GM21515 (cell line): ENCODE results near the gene NUP210L.
A peak's percentile ranks its signal among the peaks of the same experiment; 100 is the strongest.
"Not testable (repeated sequence)": the region's sequence is repeated elsewhere in the genome, so short reads cannot be mapped to it uniquely, and the experiment has no call there.

ENCODE experiments used
- ATAC-seq: cut with Tn5 transposase; IDR thresholded peaks from one replicate; pipeline ENCODE4 v1.9.1; 2021; ENCODE audit not compliant: unreplicated experiment

The NUP210L gene

DNA sequence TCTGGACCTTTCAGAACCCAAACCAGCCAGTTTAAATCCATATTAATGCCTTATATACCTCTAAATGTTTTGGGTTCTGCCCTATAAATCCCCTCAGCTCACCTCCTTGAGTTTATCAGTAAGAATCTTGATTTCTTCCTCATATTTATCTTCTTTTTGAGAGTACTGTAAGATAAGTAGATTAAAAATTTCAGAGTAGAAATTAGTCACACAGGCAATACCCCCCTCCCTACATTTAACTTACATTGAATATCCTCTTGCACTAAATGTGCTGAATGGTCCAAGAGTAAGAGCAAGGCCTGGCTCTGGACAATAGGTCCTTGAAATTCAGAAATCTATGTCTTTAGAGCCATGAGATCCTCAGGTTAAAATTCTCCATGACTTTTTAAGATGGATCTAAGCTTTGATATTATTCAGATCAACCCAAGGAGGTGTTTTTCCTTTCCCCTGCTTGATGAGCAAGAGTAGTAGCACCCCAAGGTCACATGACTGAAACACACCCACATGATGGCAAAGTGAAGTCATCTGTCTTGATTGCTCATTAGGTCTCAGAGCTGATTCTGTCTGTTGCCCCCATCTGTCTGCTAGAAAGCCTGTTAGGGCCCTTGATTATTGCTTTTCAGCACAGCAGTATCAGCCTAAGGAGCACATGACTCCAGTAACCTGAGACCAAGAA, 15.8 kb upstream of the NUP210L start:
- no peak for ATAC-seq

DNA sequence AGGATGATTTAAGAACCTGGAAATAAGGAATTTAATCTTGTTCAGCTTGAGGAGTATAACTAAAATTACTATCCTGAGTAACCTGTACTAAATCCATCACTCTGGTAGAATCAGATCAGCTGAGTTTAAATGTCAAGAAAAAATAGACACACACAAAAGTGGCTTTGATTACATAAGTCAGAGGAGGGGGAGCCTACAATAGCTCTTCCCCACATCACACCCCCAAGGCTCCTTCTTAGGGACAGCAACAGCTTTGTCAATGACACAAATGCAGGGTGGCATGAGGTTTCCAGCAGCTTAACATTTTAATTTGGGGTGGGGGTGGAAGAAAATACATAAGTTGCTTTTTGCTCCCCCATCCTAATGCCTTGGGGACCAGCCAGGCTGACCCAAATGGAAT, 12.6 kb upstream of the NUP210L start:
- no peak for ATAC-seq

DNA sequence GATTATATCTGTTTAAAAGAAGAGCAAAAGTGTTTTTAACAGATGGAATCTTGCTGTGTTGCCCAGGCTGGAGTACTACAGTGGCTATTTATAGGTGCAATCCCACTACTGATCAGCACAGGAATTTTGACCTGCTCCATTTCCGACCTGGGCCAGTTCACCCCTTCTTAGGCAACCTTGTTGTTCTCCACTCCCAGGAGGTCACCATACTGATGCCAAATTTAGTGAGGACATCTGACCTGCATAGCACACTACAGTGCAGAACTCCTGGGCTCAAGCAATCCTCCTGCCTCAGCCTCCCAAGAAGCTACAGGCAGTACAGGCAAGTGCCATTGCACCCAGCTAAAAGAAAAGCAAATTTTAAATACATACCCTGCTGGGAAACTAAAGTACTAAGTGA, 11.3 kb upstream of the NUP210L start:
- ATAC-seq = no peak

DNA sequence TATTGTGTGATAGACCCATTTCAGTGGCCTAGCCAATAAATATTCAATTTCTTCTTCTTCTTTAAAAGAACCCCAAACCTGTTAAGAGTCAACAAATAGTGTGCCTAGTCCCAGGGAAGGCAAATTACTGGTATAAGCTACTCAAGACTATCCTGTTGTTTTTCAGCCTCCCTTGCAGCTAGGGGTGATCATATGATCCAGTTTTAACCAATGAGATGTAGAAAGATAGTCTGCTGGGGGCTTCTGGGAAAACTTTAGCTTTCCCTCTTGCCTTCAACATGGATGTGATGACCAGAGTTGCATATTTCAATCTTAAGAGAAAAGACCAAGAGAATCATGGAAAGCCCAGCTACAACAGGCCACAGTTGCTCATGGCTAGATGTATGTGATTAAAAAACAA, 4.7 kb upstream of the NUP210L start:
- ATAC-seq = no peak

DNA sequence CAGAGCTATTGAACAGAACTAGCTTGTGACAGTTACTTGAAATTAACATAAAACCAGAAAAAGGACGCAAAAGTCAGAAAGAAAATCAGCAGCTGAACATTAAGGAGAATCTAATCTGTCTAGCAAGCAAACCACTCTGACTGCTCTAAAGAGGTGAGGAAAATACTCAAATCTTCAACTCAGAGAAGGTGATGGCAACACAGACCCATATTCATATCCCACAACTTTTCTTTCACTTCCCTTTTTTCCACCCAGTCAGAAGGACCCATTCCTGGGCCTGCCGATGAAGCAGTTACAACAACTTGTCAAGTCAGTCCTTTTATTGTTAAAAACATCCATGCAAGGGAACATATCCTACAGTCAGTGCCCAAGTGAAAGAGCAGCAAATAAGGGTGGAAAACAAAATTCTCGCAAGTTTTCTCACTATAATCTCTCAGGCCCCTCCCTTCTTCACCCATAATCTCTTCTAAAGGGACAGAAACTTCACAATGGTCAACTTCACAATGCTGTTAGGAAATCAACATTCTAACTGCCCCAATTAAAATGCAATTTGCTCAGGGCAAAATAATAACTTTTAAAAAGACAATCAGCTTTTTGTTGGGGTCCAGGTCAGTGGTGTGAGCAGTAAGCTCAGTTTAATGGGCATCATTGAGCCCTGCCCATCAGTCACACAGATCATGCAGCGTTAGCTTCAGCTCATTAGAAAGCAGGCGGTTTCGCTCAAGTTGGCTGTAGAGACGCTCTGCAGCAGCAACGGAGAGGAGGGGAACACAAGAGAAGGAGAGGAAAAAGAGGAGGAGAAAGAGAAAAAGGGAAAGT, 3.6 kb upstream of the NUP210L start:
- peak; percentile 35 for ATAC-seq

DNA sequence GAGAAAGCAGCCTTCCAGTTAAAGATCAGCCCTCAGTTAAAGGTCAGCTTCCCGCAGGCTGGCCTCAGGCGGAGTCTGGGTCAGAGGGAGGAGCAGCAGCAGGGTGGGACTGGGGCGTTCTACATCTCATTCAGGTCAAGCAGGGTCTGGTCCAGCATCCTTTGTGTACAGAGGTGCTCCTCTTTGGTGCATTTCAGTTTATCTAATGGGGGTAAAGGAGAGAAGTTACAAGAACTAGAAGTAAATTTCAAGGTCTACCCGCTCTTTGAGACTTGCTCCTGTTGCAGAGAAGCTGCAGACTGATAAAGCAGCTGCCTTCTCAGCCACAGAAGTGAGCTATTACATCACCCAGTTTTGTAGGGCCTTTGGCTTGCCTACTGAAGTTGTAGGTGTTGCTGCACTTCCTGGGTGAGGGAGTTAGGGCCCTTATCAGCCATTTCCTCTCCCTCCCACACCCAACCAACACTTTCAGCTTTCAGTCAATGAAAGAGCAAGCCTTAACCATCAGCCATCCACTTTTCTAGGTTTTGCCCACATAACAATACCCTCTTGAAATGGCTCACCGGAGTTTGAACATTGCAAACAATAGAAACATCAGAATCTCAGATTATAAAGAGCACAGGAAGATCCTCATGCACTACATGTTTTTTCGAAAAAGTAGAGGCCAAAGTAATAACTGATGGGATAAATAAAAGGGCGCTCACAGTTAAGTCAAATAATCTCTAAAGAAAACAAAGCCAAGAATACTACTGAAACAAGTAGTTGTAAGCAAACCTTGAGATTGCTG, 2.8 kb upstream of the NUP210L start:
- ATAC-seq = peak; percentile 89

DNA sequence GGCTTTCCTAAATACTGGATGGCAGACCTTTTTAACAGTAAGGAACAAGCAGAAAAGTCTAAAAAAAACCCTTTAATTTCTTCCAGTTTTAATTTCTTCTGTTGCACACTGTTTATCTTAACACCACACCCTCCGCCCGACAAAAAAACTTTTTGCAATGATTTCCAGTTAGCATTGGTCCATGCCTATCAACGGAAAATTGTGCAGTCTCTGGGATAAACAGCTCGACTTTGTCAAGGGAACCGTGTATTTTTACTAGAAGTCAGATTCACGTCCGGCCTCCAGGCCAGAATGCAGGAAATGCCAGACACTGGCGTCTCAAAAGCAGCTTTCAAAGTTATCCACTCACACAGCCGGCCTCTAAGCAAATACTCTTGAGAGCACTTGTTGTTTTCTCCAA, 378 bp upstream of the NUP210L start:
- no peak for ATAC-seq

DNA sequence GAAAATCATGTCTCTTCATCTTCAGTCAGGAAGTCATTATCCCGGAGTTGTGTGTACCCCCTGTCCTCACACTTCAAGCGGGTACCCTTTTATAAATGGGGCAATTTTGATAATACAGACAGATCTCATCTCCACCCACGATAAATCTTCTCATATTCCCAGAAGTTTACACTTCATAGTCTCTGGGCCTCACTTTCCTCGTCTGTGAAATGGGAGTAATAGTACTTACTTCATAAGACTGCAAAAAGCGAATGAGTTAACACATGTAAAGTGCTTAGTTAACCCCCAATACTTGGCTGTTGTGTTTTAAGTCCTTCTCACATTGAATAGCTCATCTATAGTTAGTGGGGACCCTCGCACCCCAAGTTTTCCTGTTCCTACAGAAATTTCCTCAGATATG, 820 bp downstream of the NUP210L start:
- no peak for ATAC-seq

DNA sequence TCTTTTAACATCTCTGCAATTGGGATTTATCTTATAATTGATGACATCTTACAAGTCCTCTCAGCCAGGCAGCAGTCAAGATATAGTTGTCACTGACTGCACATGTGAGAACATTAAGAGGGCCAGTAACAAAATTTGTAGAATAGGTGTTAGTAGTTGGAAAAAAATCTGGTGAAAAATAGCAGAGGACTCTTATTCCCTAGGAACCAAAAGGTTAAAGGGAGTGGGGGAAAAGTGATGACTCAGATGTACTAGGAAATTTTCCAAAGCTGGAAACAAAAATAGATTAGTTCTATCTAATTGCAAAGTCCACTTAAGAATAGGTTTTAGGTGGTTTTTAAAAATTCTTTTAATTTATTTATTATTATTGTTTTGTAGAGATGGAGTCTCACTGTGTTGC, 3.6 kb downstream of the NUP210L start:
- ATAC-seq = no peak

DNA sequence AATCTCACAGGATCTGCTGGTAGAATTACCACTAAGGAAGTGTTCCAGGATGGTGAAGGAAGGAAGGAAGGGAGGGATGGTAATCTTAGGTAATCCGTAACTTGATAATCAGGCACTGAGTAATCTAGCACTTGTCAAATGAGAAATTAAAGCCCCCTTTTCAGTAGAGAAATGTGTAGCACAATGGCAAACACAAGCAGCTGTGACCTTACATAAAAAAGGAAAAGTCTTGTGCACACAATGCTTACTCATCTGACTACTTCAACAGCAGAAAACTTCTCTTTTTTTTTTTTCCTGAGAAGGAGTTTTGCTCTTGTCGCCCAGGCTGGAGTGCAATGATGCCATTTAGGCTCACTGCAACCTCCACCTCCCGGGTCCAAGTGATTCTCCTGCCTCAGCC, 6.1 kb downstream of the NUP210L start:
- ATAC-seq = no peak

DNA sequence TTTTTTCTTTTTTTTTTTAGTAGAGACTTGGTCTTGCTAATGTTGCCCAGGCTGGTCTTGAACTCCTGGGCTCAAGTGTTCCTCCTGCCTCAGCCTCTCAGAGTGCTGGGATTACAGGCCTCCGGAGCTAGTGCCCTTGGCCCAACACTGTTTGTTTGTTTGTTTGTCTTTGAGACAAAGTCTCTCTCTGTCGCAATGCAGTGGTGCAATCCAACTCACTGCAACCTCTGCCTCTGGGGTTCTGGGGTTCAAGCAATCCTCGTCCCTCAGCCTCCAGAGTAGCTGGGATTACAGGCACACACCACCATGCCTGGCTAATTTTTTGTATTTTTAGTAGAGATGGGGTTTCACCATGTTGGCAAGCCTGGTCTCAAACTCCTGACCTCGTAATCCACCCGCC, 7.4 kb downstream of the NUP210L start:
- not testable (repeated sequence) for ATAC-seq

DNA sequence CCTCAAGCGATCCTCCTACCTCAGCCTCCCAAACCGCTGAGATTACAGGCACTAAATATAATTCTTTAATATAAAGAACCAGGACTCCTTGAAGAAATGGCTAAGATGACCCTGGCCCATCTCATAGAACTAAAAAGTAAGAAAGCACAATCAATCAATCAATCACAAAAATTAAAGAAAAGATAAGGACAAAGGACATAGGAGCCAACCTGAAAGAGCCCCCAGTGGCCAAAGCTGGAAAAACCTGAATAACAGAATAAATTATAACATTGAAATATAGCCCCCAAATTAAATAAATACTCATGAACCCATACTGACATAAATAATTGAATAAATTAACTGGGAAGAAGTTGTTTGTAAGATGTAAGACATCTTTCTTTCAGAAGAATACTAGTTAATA, 8.9 kb downstream of the NUP210L start:
- ATAC-seq = no peak

DNA sequence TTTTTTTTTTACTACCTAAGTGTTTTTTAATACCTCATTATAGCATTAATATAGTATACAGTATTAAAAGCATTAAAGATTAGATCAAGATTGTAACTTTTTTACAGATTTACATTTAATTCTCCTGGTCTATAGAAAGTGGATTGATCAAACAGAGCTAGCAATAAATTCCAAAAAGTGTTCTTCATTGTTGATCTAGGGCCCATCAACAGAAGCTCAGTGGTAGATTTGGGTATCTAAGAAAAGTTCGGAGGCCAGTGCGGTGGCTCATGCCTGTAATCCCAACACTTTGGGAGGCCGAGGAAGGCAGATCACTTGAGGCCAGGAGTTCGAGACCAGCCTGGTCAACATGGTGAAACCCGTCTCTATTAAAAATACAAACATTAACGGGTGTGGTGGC, 12.5 kb downstream of the NUP210L start:
- ATAC-seq = no peak

DNA sequence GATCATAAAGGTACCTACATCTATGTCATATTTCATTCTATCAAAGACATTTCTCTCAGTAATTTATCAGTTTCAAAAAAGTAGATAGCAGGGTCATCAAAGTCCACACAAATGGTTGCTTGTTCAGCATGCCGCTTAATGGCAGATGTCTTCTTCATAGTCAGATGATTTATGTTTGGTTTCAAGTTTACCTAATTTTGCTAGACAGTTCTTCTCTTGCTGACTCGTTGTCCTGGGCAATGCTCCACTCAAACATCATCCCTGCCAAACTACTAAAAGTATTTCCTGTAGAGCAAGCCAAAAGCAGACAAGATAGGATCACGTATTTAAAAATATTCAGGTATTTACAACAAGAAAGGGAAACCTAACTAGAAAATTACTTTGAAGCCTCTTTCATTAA, 13.6 kb downstream of the NUP210L start:
- ATAC-seq = no peak

DNA sequence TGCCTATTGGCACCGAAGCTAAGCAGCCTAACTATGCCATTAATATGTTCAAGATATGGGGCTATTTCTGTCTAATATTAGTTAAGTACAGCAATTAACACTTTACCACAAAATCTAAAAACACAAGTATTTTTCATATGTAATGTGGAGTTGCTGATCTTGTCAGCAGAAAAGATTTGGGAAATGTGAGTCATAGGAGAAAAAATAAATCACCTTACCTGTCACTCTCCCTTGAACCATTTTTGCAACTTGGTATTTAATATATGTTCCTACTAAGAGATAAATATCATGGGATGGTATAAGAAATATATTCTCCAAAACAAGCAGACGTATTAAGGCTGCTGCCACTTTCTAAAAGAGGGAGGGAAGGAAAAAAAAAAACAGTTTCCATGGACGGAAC, 17.0 kb downstream of the NUP210L start:
- ATAC-seq = no peak

DNA sequence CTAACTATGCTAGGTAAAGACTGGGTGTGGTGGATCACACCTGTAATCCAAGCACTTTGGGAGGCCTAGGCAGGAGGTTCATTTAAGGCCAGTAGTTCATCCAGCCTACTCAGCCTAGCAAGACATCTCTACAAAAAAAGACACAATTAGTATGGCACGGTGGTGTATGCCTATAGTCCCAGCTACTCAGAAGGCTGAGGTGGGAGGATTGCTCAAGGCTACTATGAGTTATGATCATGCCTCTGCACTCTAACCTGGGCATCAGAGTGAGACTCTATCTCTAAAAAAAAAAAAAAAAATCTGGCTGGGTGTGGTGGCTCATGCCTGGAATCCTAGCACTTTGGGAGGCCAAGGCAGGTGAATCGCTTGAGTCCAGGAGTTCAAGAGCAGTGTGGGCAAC, 21.6 kb downstream of the NUP210L start:
- no peak for ATAC-seq

DNA sequence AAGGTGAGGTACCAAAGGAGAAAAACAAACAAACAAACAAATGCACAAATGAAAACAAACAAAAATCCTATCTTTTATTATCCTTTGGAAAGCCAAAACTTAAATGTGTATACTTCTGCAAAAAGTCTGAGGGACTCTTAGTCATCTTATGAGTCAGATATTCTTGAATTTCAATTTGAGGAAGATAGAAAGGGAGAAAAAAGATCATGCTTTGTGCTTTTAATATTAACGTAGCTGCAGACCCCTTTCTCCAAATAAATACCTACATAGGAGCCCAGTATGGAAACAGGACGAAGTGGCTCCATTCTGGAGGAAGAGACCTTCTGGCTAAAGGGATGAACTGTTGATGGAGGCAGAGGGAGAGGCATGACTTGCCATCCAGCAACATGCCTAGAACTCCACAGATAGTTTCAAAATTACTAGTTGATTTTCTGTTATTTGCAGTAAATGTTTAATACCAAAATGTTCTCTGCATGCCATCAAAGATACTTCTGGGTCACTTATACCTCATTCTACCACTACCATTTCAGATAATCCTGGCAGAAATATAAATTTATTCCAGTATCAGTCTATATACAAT, 25.4 kb downstream of the NUP210L start:
- ATAC-seq = no peak

DNA sequence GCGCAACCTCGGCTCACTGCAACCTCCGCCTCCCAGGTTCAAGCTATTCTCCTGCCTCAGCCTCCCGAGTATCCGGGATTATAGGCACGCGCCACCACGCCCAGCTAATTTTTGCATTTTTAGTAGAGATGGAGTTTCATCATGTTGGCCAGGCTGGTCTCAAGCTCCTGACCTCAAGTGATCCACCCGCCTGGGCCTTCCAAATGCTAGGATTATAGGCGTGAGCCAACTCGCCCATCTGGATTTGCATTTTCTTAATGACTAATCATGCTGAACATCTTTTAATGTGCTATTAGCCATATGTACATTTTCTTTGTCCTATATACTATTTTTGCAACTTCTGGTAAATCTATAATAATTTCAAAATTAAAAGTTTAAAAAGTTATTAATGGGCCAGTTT, 31.7 kb downstream of the NUP210L start:
- not testable (repeated sequence) for ATAC-seq

DNA sequence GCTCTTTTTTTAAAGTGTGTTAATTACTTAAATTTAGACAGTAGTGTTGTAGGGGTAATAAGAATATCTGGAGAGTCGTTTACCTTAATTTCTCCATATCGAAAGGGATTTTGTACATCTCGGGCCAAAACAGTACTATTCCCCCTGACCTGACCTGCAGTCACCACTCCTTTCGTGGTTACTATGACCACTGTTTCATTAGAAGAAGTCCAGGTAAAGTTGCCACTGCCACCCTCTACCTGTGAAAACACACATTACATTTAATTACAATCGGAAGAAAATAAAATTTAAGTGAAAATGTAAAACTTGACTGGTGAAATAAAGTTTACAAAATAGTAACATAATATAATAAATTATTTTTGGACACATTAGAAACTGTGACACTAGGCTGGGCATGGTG, 37.2 kb downstream of the NUP210L start:
- ATAC-seq = no peak

DNA sequence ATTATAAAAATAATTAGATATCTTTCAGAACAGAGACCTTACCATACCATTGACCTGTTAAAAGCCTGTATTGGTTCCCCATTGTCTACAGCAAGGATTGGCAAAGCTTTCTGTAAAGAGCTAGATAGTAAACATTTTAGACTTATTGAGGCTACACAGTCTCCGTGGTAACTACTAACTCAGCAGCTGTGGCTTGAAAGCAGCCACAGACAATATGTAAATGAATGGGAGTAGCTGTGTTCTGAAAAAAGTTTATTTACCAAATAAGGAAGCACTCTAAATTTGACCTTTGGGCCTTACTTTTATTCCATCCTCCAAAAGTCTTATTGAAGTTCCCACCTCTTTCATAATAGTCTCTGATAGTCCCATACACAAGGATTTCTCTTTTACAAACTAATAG, 39.7 kb downstream of the NUP210L start:
- no peak for ATAC-seq

DNA sequence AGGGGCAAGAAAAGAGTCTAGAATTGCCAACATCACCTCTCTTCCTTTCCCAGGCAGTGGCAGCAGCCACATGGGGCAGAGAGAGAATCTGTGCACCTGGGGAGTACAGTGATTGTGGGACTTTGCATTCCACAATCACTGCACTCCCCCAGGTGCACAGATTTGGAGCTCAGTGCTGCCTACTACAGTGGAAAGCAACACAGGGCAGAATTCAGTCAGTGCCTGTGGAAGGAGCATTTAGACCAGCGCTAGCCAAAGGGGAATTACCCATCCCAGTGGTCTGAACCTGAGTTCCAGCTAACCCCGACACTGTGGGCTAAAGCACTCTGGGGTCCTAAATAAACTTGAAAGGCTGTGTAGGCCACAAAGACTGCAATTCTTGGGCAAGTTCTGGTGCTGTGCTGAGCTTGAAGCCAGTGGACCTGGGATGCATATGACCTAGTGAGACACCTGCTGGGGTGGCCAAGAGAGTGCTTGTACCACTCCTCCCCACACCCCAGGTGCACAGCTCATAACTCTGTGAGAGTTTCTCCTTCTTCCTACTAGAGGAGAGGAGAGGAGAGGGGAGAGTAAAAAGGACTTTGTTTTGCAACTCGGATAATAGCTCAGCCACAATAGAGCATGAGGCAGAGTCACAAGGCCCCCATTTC, 50.3 kb downstream of the NUP210L start:
- ATAC-seq = no peak
